ENCODE data around the gene LIMS4.
"Not testable (repeated sequence)": the region's sequence is repeated elsewhere in the genome, so short reads cannot be mapped to it uniquely, and the experiment has no call there.

- TF ChIP-seq CTCF, POLR2A (IDR thresholded peaks at IDR 0.05): not testable (repeated sequence)
These were observed 71.5 kb downstream of the LIMS4 start for GRCh38 chr2:110401001-110401618.
